Measurements from ENCODE around the gene XRN1.
"Not testable (repeated sequence)": the region's sequence is repeated elsewhere in the genome, so short reads cannot be mapped to it uniquely, and the experiment has no call there.

Gene XRN1

GRCh38 chr3:142394921-142395622 lies 52.8 kb downstream of the XRN1 start:
- DNase-seq (ENCODE audit: low read depth) = peak; percentile 12
- no peak overlapping the region for H3K4me3 ChIP-seq (ENCODE audit: low read depth, low read length)
- no peak for TF ChIP-seq CTCF (conservative IDR thresholded peaks at IDR 0.05; ENCODE audit: low read depth, low read length)

GRCh38 chr3:142385078-142385477 lies 62.8 kb downstream of the XRN1 start:
- no peak overlapping the region for H3K4me3 ChIP-seq (ENCODE audit: low read depth, low read length)
- no peak for TF ChIP-seq CTCF (conservative IDR thresholded peaks at IDR 0.05; ENCODE audit: low read depth, low read length)
- no peak for DNase-seq (ENCODE audit: low read depth)

- TF ChIP-seq CTCF (conservative IDR thresholded peaks at IDR 0.05; ENCODE audit: low read depth, low read length) = no peak
- DNase-seq (ENCODE audit: low read depth) = no peak
- H3K4me3 ChIP-seq (ENCODE audit: low read depth, low read length) = no peak overlapping the region
These were observed 73.2 kb downstream of the XRN1 start for GRCh38 chr3:142374687-142375086.

GRCh38 chr3:142369576-142369975 lies 78.3 kb downstream of the XRN1 start:
- DNase-seq (ENCODE audit: low read depth) = peak; percentile 27
- not testable (repeated sequence) for H3K4me3 ChIP-seq (ENCODE audit: low read depth, low read length)

- no peak overlapping the region for H3K4me3 ChIP-seq (ENCODE audit: low read depth, low read length)
- peak; percentile 25 for DNase-seq (ENCODE audit: low read depth)
- peak; percentile 41 for TF ChIP-seq CTCF (conservative IDR thresholded peaks at IDR 0.05; ENCODE audit: low read depth, low read length)
These were observed 81.4 kb downstream of the XRN1 start for GRCh38 chr3:142366434-142366833.

- no peak for TF ChIP-seq CTCF (conservative IDR thresholded peaks at IDR 0.05; ENCODE audit: low read depth, low read length)
- no peak for DNase-seq (ENCODE audit: low read depth)
- H3K4me3 ChIP-seq (ENCODE audit: low read depth, low read length) = no peak overlapping the region
These were observed 83.8 kb downstream of the XRN1 start for GRCh38 chr3:142363936-142364467.

- DNase-seq (ENCODE audit: low read depth); H3K4me3 ChIP-seq (ENCODE audit: low read depth, low read length): not testable (repeated sequence)
These were observed 84.4 kb downstream of the XRN1 start for GRCh38 chr3:142363433-142363832.

GRCh38 chr3:142359367-142359766 lies 88.5 kb downstream of the XRN1 start:
- DNase-seq (ENCODE audit: low read depth) = no peak
- no peak for TF ChIP-seq CTCF (conservative IDR thresholded peaks at IDR 0.05; ENCODE audit: low read depth, low read length)
- H3K4me3 ChIP-seq (ENCODE audit: low read depth, low read length) = no peak overlapping the region

All from choroid plexus epithelial cell (primary cell).